ENCODE measurements around the gene MSH2.

DNA sequence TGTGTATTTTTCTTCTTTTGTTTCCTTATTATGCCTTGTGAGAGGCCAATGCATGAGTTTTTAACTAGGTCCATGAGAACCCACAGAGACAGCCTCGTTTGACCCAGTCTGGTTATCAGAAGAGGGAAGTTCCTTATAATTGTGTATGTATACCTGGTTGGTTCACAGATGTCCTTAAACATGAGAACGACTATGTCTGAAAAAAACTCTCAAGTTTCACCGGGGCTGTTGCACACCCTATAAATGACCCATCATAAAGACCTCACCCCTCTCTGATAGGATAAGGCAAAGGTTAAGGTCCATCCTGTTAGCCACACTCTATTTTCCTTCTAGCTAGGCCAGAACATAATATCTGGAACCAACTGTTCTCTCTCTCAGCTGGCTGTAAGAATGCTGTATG lies 42.7 kb upstream of the MSH2 start:
- TF ChIP-seq, protein P1, sequence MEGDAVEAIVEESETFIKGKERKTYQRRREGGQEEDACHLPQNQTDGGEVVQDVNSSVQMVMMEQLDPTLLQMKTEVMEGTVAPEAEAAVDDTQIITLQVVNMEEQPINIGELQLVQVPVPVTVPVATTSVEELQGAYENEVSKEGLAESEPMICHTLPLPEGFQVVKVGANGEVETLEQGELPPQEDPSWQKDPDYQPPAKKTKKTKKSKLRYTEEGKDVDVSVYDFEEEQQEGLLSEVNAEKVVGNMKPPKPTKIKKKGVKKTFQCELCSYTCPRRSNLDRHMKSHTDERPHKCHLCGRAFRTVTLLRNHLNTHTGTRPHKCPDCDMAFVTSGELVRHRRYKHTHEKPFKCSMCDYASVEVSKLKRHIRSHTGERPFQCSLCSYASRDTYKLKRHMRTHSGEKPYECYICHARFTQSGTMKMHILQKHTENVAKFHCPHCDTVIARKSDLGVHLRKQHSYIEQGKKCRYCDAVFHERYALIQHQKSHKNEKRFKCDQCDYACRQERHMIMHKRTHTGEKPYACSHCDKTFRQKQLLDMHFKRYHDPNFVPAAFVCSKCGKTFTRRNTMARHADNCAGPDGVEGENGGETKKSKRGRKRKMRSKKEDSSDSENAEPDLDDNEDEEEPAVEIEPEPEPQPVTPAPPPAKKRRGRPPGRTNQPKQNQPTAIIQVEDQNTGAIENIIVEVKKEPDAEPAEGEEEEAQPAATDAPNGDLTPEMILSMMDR (IDR thresholded peaks at IDR 0.05), result no peak
- TF ChIP-seq POLR2A (IDR thresholded peaks at IDR 0.05), result no peak
